ENCODE results near the gene RBMS1.

GRCh38 chr2:160247296-160248035, 246.1 kb downstream of the RBMS1 start:
- TF ChIP-seq CTCF (IDR thresholded peaks at IDR 0.05; ENCODE audit: insufficient read depth, low read depth, low read length) (no peak), EZH2 (IDR thresholded peaks at IDR 0.05; ENCODE audit: insufficient read depth, low read length) (no peak)
